CD4-positive, CD25-positive, alpha-beta regulatory T cell (primary cell): ENCODE measurements around the gene ABCA7. TPM values are rescaled to one million over a fixed set of nuclear protein-coding genes. Genes with fewer than 3 reads are reported as not detected.

Experiments used
- ATAC-seq, 2 donors: fragments of 150-1000 bp; cut with Tn5 transposase; one replicate each; pipeline ENCODE4 v1.10.0; 2021; ENCODE audit warnings: low read depth in 2 of 2, moderate number of reproducible peaks in 2 of 2, moderate library complexity in 1 of 2
- DNase-seq, 3 donors: peaks; one replicate each; pipeline versions ENCODE4 v3.0.0 to v3.0.0-alpha.2; 2012 to 2022; ENCODE audit warnings: mixed read lengths in 1 of 3
- H3K27ac ChIP-seq: one replicate; pipeline ENCODE4 v1.7.0; 2013; ENCODE audit warnings: mild to moderate bottlenecking, low read length; ENCODE audit not compliant: insufficient read depth, poor library complexity, severe bottlenecking
- H3K27me3 ChIP-seq: one replicate; pipeline ENCODE4 v1.7.0; 2013; ENCODE audit warnings: low read length; ENCODE audit not compliant: control insufficient read depth, insufficient read depth
- H3K36me3 ChIP-seq: one replicate; pipeline ENCODE4 v1.7.0; 2013; ENCODE audit warnings: mild to moderate bottlenecking, low read length, moderate library complexity; ENCODE audit not compliant: control insufficient read depth, insufficient read depth
- H3K4me1 ChIP-seq: 2 replicates; pipeline ENCODE4 v1.7.0; 2013; ENCODE audit warnings: mild to moderate bottlenecking, low read length; ENCODE audit not compliant: insufficient read depth, control insufficient read depth, poor library complexity, severe bottlenecking
- H3K4me3 ChIP-seq: one replicate; pipeline ENCODE4 v1.7.0; 2013; ENCODE audit warnings: low read depth, mild to moderate bottlenecking, low read length, moderate library complexity
- H3K9me3 ChIP-seq, 2 experiments: 1 replicate in 1 of 2; 2 replicates in 1 of 2; pipeline ENCODE4 v1.7.0; 2013; ENCODE audit warnings: low read length in 2 of 2, mild to moderate bottlenecking in 1 of 2, moderate library complexity in 1 of 2; ENCODE audit not compliant: control insufficient read depth in 2 of 2
- H3K27ac Mint-ChIP-seq, 3 donors: one replicate each; pipeline ENCODE4 v1.8.0; 2020 to 2022; ENCODE audit warnings: mild to moderate bottlenecking in 3 of 3, mixed read lengths in 3 of 3, moderate library complexity in 2 of 3
- H3K27me3 Mint-ChIP-seq: one replicate; pipeline ENCODE4 v1.8.0; 2022; ENCODE audit warnings: mild to moderate bottlenecking, mixed read lengths
- H3K36me3 Mint-ChIP-seq: one replicate; pipeline ENCODE4 v1.8.0; 2020; ENCODE audit warnings: mixed read lengths
- H3K4me1 Mint-ChIP-seq, 4 donors: one replicate each; pipeline ENCODE4 v1.8.0; 2020 to 2022; ENCODE audit warnings: mixed read lengths in 4 of 4, mild to moderate bottlenecking in 1 of 4
- H3K4me3 Mint-ChIP-seq, 4 donors: one replicate each; pipeline ENCODE4 v1.8.0; 2020 to 2022; ENCODE audit warnings: mild to moderate bottlenecking in 4 of 4, mixed read lengths in 4 of 4, moderate library complexity in 3 of 4
- H3K9me3 Mint-ChIP-seq, 7 donors: one replicate each; pipeline ENCODE4 v1.8.0; 2020 to 2022; ENCODE audit warnings: mixed read lengths in 7 of 7, mild to moderate bottlenecking in 3 of 7, moderate library complexity in 2 of 7
- polyA plus RNA-seq, 4 donors: library from polyadenylated mRNA; unstranded; fragments of 300-500 nt; fragmentation: Illumina TruSeq; gene quantifications; one replicate each; pipeline ENCODE4 v1.2.3, GENCODE V29; 2021
- total RNA-seq: library from RNA; stranded (reverse); gene quantifications from one replicate; pipeline ENCODE4 v1.2.3, GENCODE V29; 2022

Gene ABCA7
- total and polyA plus RNA-seq, 5 donors from 2014 or later, result 3.4 to 161 (median 7.0) TPM

GRCh38 chr19:1049800-1050199 is 9.9 kb downstream of the ABCA7 start:
- peaks cover 6% of the 10 kb centered on the region for H3K4me1 ChIP-seq
- H3K27ac ChIP-seq, result no peak overlapping the region
- H3K4me3 Mint-ChIP-seq, result no peak overlapping the region
- no peak for ATAC-seq
- peaks cover 0 to 2% (median 0%) of the 10 kb centered on the region in 7 donors for H3K9me3 Mint-ChIP-seq
- no peak overlapping the region for H3K27ac Mint-ChIP-seq
- H3K36me3 Mint-ChIP-seq, result peaks cover 3% of the 10 kb centered on the region
- H3K4me1 Mint-ChIP-seq, result peaks cover 5 to 17% (median 6%) of the 10 kb centered on the region in 4 donors
- H3K27me3 Mint-ChIP-seq, result no peaks in the 10 kb centered on the region
- H3K9me3 ChIP-seq, result no peaks in the 10 kb centered on the region
- H3K27me3 ChIP-seq, result no peaks in the 10 kb centered on the region
- no peak overlapping the region for H3K4me3 ChIP-seq
- H3K36me3 ChIP-seq, result no peaks in the 10 kb centered on the region
- no peak for DNase-seq

DNA sequence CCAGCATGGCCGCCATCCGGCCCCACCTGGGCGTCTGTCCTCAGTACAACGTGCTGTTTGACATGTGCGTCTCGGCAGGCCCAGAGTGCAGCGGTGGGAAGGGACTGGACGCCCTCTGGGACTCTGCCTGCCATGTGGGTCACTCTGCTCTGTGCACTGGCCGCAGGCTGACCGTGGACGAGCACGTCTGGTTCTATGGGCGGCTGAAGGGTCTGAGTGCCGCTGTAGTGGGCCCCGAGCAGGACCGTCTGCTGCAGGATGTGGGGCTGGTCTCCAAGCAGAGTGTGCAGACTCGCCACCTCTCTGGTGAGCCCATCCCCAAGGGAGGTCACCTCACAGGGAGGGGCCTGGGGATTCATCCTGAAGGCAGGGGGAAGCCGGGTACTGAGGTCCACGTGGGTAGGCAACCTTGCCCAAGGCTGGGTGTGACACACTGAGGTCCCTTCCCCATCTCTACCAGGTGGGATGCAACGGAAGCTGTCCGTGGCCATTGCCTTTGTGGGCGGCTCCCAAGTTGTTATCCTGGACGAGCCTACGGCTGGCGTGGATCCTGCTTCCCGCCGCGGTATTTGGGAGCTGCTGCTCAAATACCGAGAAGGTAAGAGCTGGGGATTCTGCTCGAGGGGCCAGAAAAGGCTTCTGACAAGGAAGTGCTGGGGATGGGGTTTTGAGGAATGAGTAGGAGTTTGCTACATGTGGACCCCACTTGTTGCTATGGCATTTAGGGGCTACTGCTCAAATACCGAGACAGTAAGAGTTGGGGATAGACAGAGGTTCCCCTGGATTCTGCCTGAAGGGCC is 11.3 kb downstream of the ABCA7 start:
- Mint-ChIP-seq H3K9me3 (no peaks in the 10 kb centered on the region), H3K4me1 (peaks cover 0 to 12% (median 2%) of the 10 kb centered on the region in 4 donors), H3K27ac (peak overlapping the region in 1 of 3 donors; percentile 54), H3K4me3 (no peak overlapping the region), H3K36me3 (peaks cover under 1% of the 10 kb centered on the region), H3K27me3 (no peaks in the 10 kb centered on the region)
- H3K36me3 ChIP-seq, result no peaks in the 10 kb centered on the region
- H3K9me3 ChIP-seq, result no peaks in the 10 kb centered on the region
- no peak overlapping the region for H3K27ac ChIP-seq
- ATAC-seq (no peak), DNase-seq (no peak)
- no peak overlapping the region for H3K4me3 ChIP-seq
- peaks cover 6% of the 10 kb centered on the region for H3K4me1 ChIP-seq
- no peaks in the 10 kb centered on the region for H3K27me3 ChIP-seq

GRCh38 chr19:1051791-1052190 is 11.9 kb downstream of the ABCA7 start:
- H3K36me3 ChIP-seq, result no peaks in the 10 kb centered on the region
- peak overlapping the region in 1 of 3 donors; percentile 54 for H3K27ac Mint-ChIP-seq
- DNase-seq, result no peak

DNA sequence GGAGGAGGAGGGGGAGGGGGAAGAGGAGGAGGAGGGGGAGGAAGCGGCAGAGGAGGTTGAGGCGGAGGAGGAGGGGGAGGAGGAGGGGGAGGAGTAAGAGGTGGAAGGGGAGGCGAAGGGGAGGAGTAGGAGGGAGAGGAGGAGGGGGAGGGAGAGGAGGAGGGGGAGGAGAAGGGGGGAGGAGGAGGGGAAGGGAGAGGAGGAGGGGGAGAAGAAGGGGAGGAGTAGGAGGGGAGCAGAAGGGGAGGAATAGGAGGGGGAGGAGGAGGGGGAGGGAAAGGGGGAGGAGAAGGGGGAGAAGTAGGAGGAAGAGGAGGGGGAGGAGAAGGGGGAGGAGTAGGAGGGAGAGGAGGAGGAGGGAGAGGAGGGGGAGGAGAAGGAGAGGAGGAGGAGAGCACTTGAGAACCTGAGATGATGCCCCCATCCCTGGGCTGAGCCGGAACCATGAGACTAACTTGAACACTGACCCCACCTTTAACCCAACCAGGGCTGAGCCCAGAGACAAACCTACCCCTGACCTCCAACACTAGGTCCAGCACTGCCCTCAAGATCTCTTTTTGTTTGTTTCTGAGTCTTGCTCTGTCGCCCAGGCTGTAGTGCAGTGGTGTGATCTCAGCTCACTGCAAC is 12.6 kb downstream of the ABCA7 start:
- no peaks in the 10 kb centered on the region for H3K27me3 ChIP-seq
- Mint-ChIP-seq H3K36me3 (peaks cover 13% of the 10 kb centered on the region), H3K9me3 (peaks cover 0 to 2% (median 0%) of the 10 kb centered on the region in 7 donors), H3K4me1 (peaks cover 4 to 23% (median 9%) of the 10 kb centered on the region in 4 donors), H3K27me3 (no peaks in the 10 kb centered on the region), H3K4me3 (no peak overlapping the region), H3K27ac (peak overlapping the region in 1 of 3 donors; percentile 87)
- peaks cover 4% of the 10 kb centered on the region for H3K4me1 ChIP-seq
- H3K27ac ChIP-seq, result no peak overlapping the region
- no peak for ATAC-seq
- no peak overlapping the region for H3K4me3 ChIP-seq
- no peaks in the 10 kb centered on the region for H3K9me3 ChIP-seq
- DNase-seq, result no peak
- no peaks in the 10 kb centered on the region for H3K36me3 ChIP-seq

More at GRCh38 chr19:1051791-1052190, 11.9 kb downstream of the ABCA7 start:
- H3K4me1 ChIP-seq, result peaks cover 6% of the 10 kb centered on the region
- H3K27ac ChIP-seq, result no peak overlapping the region
- Mint-ChIP-seq H3K9me3 (no peaks in the 10 kb centered on the region), H3K4me3 (no peak overlapping the region), H3K36me3 (peaks cover 7% of the 10 kb centered on the region), H3K4me1 (peaks cover 0 to 16% (median 4%) of the 10 kb centered on the region in 4 donors), H3K27me3 (no peaks in the 10 kb centered on the region)
- no peak overlapping the region for H3K4me3 ChIP-seq
- H3K9me3 ChIP-seq, result no peaks in the 10 kb centered on the region
- H3K27me3 ChIP-seq, result no peaks in the 10 kb centered on the region
- no peak for ATAC-seq

DNA sequence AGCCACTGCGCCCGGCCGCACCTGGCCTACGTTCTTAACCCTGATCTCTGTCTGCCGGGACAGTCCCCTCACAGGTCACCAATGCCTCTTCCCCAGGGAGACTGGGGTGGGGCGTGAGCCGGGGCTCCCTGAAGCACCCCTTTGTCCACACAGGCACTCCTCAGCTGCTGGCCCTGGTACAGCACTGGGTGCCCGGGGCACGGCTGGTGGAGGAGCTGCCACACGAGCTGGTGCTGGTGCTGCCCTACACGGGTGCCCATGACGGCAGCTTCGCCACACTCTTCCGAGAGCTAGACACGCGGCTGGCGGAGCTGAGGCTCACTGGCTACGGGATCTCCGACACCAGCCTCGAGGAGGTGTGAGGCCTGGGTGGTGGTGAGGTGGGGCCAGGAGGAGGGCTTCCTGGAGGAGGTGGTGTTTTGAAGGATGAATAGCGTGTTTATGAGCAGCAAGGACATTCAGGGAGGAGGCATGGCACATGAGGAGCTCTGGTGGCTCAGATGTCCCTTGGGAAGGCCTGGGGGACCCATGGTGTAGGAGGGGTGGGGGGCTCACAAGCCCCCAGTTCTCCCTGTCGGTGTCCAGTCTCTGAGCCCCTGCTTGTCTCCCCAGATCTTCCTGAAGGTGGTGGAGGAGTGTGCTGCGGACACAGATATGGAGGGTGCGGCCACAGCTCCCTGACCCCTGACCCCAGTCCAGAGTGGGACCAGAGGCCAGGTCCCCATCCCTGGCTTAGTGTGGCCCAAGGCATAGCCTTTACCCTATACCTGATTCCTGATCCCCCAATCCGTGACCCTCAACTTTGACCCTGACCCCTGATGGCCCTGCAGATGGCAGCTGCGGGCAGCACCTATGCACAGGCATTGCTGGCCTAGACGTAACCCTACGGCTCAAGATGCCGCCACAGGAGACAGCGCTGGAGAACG is 13.5 kb downstream of the ABCA7 start:
- peak overlapping the region in 1 of 3 donors; percentile 87 for H3K27ac Mint-ChIP-seq
- ATAC-seq (no peak), DNase-seq (no peak)
- H3K27me3 ChIP-seq, result no peaks in the 10 kb centered on the region
- no peaks in the 10 kb centered on the region for H3K36me3 ChIP-seq
- H3K4me1 ChIP-seq, result peaks cover 12% of the 10 kb centered on the region
- H3K4me1 Mint-ChIP-seq, result peaks cover 5 to 32% (median 18%) of the 10 kb centered on the region in 4 donors
- H3K36me3 Mint-ChIP-seq, result peaks cover 15% of the 10 kb centered on the region
- no peaks in the 10 kb centered on the region for H3K27me3 Mint-ChIP-seq
- H3K9me3 Mint-ChIP-seq, result peaks cover 0 to 3% (median 0%) of the 10 kb centered on the region in 7 donors
- H3K4me3 Mint-ChIP-seq, result no peak overlapping the region
- no peaks in the 10 kb centered on the region for H3K9me3 ChIP-seq
- H3K27ac ChIP-seq, result no peak overlapping the region
- H3K4me3 ChIP-seq, result no peak overlapping the region

- DNase-seq, result no peak
- no peak overlapping the region for H3K4me3 ChIP-seq
- Mint-ChIP-seq H3K9me3 (peaks cover 0 to 3% (median 0%) of the 10 kb centered on the region in 7 donors), H3K36me3 (peaks cover 15% of the 10 kb centered on the region), H3K27ac (peak overlapping the region in 1 of 3 donors; percentile 77), H3K4me3 (no peak overlapping the region), H3K27me3 (no peaks in the 10 kb centered on the region), H3K4me1 (peaks cover 5 to 34% (median 19%) of the 10 kb centered on the region in 4 donors)
- no peak overlapping the region for H3K27ac ChIP-seq
- no peaks in the 10 kb centered on the region for H3K27me3 ChIP-seq
- no peak for ATAC-seq
- peaks cover 2% of the 10 kb centered on the region for H3K36me3 ChIP-seq
- no peaks in the 10 kb centered on the region for H3K9me3 ChIP-seq
- peaks cover 12% of the 10 kb centered on the region for H3K4me1 ChIP-seq
Measured at GRCh38 chr19:1054102-1055027, 14.5 kb downstream of the ABCA7 start.
